Keratinocyte (primary cell): ENCODE measurements around the gene STRN.

ENCODE experiments used
- CTCF ChIP-seq, 3 experiments: IDR thresholded peaks in 1 of 3; conservative IDR thresholded peaks in 1 of 3; optimal IDR thresholded peaks in 1 of 3; 2 replicates in 2 of 3; 3 replicates in 1 of 3; pipeline versions ENCODE3 to v1.5.1; 2011; ENCODE audit warnings: low read length in 3 of 3, mild to moderate bottlenecking in 3 of 3, moderate library complexity in 2 of 3, control low read depth in 1 of 3, inconsistent platforms in 1 of 3; ENCODE audit not compliant: insufficient read depth in 2 of 3; ENCODE audit errors: extremely low read depth in 1 of 3
- EZH2 ChIP-seq: IDR thresholded peaks from one replicate; pipeline ENCODE4 v1.6.1; 2012; ENCODE audit warnings: inconsistent platforms, mild to moderate bottlenecking, low read length, moderate library complexity

GRCh38 chr2:36858551-36859365 lies 107.6 kb downstream of the STRN start:
- TF ChIP-seq CTCF (optimal IDR thresholded peaks at IDR 0.05 in 1 of 3, IDR thresholded peaks at IDR 0.05 in 1 of 3, conservative IDR thresholded peaks at IDR 0.05 in 1 of 3; ENCODE audit: extremely low read depth in 1 of 3, insufficient read depth in 2 of 3, low read length in 3 of 3) (no peak), EZH2 (no peak)
